LHCN-M2 (cell line): ENCODE data around the gene SLC35D1. TPM values are rescaled to one million over a fixed set of nuclear protein-coding genes. Genes with fewer than 3 reads are reported as not detected.
"Not testable (repeated sequence)": the region's sequence is repeated elsewhere in the genome, so short reads cannot be mapped to it uniquely, and the experiment has no call there.

Source experiments
- DNase-seq: peaks from one replicate; pipeline ENCODE4 v3.0.0-alpha.2; 2012; ENCODE audit warnings: low read depth
- total RNA-seq: library from RNA; depleted of rRNA; stranded (reverse); fragments of >200 nt; gene quantifications from 2 replicates; pipeline ENCODE4 v1.2.3, GENCODE V29; 2014; rRNA removed

Gene SLC35D1
- total RNA-seq, 1 experiment from 2014 or later = 44.6 TPM

DNA sequence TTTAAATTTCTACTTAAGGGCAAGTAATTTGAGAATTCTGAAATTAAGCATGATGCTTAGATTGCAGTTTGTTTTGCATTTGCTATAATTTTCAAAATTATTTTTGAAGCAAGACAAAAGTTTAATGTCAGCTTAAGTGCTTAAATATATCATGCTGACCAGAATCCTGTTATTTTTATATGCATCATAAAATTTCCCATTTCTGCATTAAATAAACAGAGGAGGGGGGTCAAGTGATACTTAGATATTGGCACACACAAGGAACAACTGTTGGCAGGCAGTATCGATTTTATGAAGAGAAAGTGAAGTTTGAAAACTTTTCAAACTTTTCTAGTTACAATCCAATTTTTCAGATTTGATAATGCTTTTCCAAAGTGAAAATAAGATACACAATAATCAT lies 68.1 kb downstream of the SLC35D1 start:
- DNase-seq = no peak

DNA sequence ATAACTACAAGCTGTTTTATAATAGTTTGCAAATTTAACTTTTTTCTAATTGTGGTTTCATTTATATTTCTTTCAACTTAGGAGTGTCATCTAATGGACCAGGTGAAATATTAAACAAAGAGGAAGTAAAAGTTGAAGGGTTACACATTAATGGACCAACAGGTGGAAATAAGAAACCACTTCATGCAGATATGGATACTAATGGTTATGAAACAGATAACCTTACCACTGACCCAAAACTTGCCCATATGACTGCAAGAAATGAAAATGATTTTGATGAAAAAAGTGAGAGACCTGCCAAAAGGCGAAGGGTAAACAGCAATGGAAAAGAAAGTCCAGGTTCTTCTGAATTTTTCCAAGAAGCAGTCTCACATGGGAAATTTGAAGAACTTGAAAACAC lies 69.5 kb downstream of the SLC35D1 start:
- no peak for DNase-seq

DNA sequence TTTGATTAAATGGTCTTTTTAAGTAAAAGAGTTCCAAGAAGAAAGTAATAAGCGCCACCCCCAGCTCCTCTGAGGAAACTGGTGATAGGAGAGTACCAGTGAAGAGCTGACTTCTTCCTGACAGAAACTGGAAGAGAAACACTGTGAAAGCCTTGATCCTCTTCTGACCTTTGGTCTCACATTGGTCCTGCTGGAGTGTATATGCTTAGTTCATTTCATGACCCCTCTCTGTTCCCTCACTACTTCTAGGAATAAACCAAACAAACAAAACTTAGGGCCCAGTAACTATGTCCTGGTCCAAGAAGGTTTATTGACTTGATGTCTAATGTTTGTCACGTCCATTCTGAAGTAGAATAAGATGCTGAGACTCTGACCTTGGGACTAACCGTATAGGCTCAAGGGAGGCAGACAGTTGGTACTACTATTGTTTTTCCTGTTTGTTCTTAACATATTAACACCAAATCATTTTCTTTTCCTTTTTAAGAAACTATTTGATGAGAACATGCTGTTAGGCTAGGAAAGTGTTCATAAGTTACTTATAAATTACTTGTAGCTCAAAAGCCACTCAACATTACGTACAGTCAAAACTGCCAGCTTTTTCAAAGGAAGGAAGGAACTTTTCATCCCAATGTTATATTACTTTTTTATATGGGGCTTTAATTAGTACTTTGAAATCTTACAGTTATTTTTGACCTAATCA lies 71.2 kb downstream of the SLC35D1 start:
- no peak for DNase-seq

GRCh38 chr1:66981679-66982078 lies 72.3 kb downstream of the SLC35D1 start:
- peak; percentile 27 for DNase-seq

DNA sequence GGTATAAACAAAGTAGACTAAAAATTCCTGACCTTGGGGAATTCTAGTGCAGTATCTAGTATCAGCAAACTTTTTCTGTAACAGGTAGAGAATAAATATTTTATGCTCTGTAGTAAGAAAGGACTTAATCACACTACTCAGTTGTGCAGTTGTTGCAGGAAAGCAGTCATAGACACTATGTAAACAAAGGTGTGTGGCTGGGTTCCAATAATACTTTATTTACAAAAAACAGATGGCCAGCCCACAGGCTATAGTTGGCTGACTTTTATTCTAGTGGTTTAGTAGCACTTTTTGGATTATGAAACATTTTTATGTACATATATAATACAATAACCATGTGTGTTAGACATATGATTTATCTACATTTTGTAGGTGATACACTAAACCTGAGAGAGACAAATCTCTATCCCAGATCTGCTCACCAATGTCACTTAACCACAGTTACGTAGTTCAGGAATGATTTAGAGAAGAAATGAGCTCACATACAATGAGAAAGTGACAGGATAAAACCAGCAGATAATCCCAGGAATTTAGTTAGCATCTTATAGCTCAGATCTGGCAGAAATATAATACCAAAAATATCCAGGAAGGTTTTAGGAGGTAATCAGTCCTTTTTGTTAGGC lies 73.1 kb downstream of the SLC35D1 start:
- peak; percentile 31 for DNase-seq

- DNase-seq = not testable (repeated sequence)
Measured at GRCh38 chr1:66979621-66980020, 74.3 kb downstream of the SLC35D1 start.

GRCh38 chr1:66978201-66978600 lies 75.7 kb downstream of the SLC35D1 start:
- DNase-seq = no peak

DNA sequence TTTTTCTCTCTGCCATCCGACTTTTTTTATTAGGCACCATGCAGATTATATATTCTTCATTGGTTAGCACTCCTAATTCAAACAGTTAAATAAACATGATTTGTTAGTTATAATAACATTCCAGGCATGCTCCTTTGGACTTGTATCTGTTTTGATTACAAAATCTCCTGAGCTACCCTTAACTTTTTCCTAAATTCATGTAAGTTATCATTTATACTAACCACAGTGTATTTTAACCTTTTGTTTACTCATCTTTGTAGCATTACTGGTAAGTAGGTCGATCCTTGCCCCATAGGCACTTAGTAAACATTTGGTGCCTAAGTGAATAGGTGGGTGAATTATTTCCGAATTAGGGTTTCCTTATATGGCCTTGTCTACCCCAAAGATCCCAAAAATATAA lies 85.4 kb downstream of the SLC35D1 start:
- no peak for DNase-seq

GRCh38 chr1:66966188-66966873 lies 87.6 kb downstream of the SLC35D1 start:
- not testable (repeated sequence) for DNase-seq

- no peak for DNase-seq
Measured at GRCh38 chr1:66957938-66958337, 96.0 kb downstream of the SLC35D1 start.

DNA sequence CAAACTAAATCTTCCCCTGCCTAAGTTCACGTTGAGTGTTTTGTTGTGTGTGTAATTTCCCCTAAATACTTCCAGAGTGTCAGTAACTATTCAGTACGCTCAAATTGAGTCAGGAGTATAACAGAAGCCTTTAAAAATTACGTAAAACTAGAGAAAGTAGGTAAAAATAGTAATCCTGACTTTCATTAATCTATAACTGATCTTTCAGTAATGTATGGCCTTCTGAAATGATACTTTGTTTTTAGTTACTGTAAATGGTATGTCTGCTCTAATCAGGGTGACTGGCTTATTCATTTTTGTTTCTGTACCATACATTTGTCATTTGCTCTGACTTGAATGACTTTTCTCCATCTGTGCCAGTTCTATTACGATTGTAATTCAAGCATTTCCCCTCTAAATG lies 99.7 kb downstream of the SLC35D1 start:
- DNase-seq = no peak

GRCh38 chr1:66951513-66951912 lies 102.4 kb downstream of the SLC35D1 start:
- peak; percentile 61 for DNase-seq

Other genes starting within 250 kb of the SLC35D1 start
- gene DNAI4, start 129.3 kb downstream of the SLC35D1 start, total RNA-seq = 2.4 and 3.6 TPM in 2 replicates
- gene MIER1, start 129.2 kb downstream of the SLC35D1 start, total RNA-seq = 33.4 and 34.2 TPM in 2 replicates
- not detected in 2 replicates for gene C1orf141, start 80.8 kb upstream of the SLC35D1 start, total RNA-seq
- gene IL23R, start 112.3 kb upstream of the SLC35D1 start, total RNA-seq = not detected in 2 replicates